Kidney epithelial cell (primary cell): ENCODE measurements around the gene KRT5. TPM values are rescaled to one million over a fixed set of nuclear protein-coding genes. Genes with fewer than 3 reads are reported as not detected.

ENCODE experiments used
- DNase-seq: peaks from one replicate; pipeline ENCODE4 v3.0.0-alpha.2; 2010; ENCODE audit warnings: low read depth
- H3K27me3 ChIP-seq: 2 replicates; pipeline ENCODE4 v1.6.0; 2011; ENCODE audit warnings: low read length; ENCODE audit not compliant: control insufficient read depth, insufficient read depth
- H3K36me3 ChIP-seq: 2 replicates; pipeline ENCODE4 v1.5.1; 2011; ENCODE audit warnings: low read length; ENCODE audit not compliant: control insufficient read depth, insufficient read depth
- H3K4me3 ChIP-seq: 2 replicates; pipeline ENCODE4 v1.5.1; 2011; ENCODE audit warnings: low read depth, mild to moderate bottlenecking, control low read depth, low read length
- total RNA-seq: library from RNA; depleted of rRNA; stranded (reverse); fragments of >200 nt; gene quantifications from 2 replicates; pipeline ENCODE4 v1.2.3, GENCODE V29; 2015
- TF ChIP-seq, protein P1 (sequence below): IDR thresholded peaks from 2 replicates; pipeline ENCODE4 v1.5.1; 2011; ENCODE audit warnings: mild to moderate bottlenecking, moderate library complexity, low read length, control low read depth, inconsistent platforms; ENCODE audit not compliant: insufficient read depth, poor library complexity, severe bottlenecking

KRT5 gene
- total RNA-seq, 1 donor from 2014 or later, result not detected

DNA sequence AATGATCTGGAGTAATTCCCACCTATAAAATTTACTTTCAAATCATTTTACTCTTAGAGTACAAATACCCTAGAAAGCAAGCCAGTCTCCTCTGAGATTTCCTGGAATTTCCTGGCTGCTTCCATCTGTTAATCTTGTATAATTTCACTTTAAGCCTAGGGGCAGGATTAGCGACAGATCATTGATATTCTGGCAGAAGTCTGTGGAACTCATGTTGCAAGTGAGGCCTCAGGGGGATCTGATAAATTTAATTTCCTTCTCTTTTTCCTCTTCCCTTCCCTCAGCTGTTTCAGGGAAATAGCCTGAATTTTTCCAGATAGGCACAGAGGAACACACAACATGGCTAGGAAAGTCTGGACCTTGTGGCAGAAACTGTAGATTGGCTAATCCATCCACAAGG, 21.2 kb downstream of the KRT5 start:
- H3K36me3 ChIP-seq, result no peaks in the 10 kb centered on the region
- H3K27me3 ChIP-seq, result no peaks in the 10 kb centered on the region
- no peak for DNase-seq
- TF ChIP-seq, protein P1, sequence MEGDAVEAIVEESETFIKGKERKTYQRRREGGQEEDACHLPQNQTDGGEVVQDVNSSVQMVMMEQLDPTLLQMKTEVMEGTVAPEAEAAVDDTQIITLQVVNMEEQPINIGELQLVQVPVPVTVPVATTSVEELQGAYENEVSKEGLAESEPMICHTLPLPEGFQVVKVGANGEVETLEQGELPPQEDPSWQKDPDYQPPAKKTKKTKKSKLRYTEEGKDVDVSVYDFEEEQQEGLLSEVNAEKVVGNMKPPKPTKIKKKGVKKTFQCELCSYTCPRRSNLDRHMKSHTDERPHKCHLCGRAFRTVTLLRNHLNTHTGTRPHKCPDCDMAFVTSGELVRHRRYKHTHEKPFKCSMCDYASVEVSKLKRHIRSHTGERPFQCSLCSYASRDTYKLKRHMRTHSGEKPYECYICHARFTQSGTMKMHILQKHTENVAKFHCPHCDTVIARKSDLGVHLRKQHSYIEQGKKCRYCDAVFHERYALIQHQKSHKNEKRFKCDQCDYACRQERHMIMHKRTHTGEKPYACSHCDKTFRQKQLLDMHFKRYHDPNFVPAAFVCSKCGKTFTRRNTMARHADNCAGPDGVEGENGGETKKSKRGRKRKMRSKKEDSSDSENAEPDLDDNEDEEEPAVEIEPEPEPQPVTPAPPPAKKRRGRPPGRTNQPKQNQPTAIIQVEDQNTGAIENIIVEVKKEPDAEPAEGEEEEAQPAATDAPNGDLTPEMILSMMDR, result no peak
- no peak overlapping the region for H3K4me3 ChIP-seq

DNA sequence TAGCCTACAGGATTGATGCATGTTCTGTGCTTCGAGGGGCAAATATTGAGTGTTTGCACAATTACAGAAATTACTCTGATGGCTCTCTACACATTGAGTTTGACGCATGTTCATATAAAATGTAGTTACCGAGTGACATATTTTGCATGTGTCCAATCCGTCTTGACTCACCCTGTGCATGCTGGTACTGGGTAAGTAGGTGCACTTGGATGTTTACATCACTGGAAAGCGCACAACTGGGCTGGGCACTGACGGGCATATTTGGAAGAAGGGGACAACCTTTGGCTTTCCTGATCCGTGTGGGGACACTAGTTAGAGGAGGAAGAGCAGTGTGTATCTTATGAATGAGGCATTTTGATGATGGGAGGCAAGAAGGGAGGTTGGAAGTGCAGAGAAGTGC, 22.2 kb downstream of the KRT5 start:
- no peak for DNase-seq
- H3K27me3 ChIP-seq, result no peaks in the 10 kb centered on the region
- H3K36me3 ChIP-seq, result no peaks in the 10 kb centered on the region
- TF ChIP-seq, protein P1, result no peak
- no peak overlapping the region for H3K4me3 ChIP-seq

DNA sequence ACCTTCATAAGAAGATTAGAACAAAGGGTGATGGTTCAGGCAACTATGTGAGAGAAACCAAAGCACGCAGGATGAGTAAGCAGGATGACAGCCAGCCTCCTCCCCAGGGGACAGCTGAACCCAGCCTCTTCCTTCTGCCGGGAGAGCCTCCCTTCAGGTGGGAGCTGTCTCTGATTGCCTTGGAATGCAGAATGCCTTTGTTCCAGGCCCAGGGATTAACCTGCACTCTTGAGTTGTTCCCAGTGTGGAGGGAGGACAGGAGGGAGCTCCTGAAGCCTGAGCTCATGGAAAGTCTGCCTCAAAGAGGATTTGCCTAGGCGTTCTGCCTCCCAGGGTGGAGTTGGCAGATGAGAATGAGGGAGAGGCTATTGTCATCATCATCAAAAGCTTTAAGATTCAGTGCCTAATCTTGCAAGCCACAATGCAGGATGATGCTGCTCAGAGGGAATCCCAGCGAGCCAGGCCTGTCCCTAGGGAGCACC, 23.6 kb downstream of the KRT5 start:
- no peak for DNase-seq
- Histone ChIP-seq H3K27me3 (no peaks in the 10 kb centered on the region), H3K36me3 (no peaks in the 10 kb centered on the region), H3K4me3 (no peak overlapping the region)
- TF ChIP-seq, protein P1, result no peak

DNA sequence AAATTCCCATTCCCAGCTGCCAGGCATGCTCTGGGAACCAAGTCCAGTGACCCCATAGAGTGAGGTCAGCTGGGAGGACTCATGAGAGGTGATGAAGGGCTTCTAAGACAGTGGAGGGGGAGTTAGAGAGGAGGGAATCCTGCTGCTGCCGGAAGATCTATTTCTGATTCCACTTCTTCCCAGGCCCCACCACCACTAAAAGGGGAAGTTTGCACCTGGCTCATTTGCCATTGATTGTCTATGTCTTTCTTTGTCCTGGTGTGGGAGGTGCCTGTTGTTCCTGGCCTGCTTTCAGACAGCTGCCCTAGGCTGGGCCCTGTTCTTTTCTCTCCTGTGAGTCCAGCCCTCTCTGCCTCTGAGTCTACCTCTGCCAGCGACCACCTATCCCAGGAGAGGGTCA, 24.1 kb downstream of the KRT5 start:
- H3K4me3 ChIP-seq, result no peak overlapping the region
- TF ChIP-seq, protein P1, result no peak
- no peak for DNase-seq
- no peaks in the 10 kb centered on the region for H3K27me3 ChIP-seq
- H3K36me3 ChIP-seq, result no peaks in the 10 kb centered on the region

DNA sequence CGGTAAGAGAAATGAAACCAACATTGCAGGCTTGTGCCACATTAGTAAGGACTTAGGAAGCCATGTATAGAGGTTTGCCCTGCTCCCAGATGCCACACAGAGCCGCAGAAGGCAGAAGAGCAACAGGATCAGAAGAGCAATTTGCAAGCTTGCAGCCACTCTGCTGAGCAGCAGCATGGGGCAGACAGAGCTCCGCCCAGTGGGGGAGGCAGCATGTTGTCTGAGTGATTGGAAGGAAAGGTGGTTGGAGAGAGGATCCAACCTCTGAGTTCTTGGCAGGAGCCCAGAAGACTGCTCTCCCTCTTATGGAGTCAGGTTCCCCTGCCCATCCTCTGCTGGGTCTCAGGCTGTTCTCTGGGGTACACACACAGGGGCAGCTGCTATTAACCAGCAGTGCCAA, 24.8 kb downstream of the KRT5 start:
- TF ChIP-seq, protein P1, result no peak
- Histone ChIP-seq H3K27me3 (peaks cover 2% of the 10 kb centered on the region), H3K4me3 (no peak overlapping the region), H3K36me3 (no peaks in the 10 kb centered on the region)
- no peak for DNase-seq

DNA sequence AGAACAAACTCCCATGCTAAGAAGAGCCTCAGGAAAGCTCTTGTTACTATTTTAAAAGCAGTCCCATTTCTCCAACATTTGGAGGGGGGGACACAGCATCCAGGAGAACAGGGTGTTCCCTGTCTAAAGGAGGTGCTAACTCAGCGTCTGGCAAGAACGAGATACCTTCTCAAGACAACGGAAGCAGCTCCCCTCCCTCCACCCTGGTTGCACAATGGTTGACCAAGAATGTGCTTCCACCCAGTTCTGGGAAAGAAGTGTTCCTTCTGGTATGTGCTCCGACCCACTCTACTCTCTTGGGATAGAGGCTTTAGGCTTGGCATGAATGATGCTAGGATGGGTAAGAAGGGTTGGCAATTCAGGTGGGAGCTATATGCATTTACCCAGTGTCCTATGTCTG, 25.7 kb downstream of the KRT5 start:
- TF ChIP-seq, protein P1, result no peak
- H3K36me3 ChIP-seq, result no peaks in the 10 kb centered on the region
- H3K27me3 ChIP-seq, result peaks cover 5% of the 10 kb centered on the region
- no peak for DNase-seq
- H3K4me3 ChIP-seq, result no peak overlapping the region
